ENCODE data around the gene PIP5K1B. TPM values are rescaled to one million over a fixed set of nuclear protein-coding genes. Genes with fewer than 3 reads are reported as not detected.

PIP5K1B gene
- total RNA-seq, 1 experiment from 2014 or later, result not detected

DNA sequence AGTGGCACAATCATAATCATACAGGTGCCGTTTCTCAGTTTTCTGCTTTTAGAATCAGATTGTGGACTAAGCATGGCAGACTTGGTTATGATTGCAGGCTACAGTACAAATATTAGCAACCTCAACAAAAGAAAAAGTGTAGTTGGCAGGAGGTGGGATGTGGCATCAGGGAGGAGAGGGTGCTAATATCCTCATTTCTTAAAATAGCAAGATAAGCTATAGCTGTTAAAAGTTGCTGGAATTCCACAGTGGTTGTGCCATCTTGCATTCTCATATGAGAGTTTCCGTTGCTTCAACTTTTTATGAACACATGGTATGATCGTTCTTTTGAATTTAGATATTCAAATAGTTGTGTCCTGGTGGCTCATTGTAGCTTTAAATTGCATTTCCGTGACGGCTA, 21.4 kb downstream of the PIP5K1B start:
- no peak overlapping the region for H3K9ac ChIP-seq (ENCODE audit: low read length)
- no peak for ATAC-seq
- TF ChIP-seq, protein P1, sequence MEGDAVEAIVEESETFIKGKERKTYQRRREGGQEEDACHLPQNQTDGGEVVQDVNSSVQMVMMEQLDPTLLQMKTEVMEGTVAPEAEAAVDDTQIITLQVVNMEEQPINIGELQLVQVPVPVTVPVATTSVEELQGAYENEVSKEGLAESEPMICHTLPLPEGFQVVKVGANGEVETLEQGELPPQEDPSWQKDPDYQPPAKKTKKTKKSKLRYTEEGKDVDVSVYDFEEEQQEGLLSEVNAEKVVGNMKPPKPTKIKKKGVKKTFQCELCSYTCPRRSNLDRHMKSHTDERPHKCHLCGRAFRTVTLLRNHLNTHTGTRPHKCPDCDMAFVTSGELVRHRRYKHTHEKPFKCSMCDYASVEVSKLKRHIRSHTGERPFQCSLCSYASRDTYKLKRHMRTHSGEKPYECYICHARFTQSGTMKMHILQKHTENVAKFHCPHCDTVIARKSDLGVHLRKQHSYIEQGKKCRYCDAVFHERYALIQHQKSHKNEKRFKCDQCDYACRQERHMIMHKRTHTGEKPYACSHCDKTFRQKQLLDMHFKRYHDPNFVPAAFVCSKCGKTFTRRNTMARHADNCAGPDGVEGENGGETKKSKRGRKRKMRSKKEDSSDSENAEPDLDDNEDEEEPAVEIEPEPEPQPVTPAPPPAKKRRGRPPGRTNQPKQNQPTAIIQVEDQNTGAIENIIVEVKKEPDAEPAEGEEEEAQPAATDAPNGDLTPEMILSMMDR (conservative IDR thresholded peaks at IDR 0.05; ENCODE audit: low read depth, low read length), result no peak
- no peak for TF ChIP-seq EZH2phosphoT487 (IDR thresholded peaks at IDR 0.05; ENCODE audit: borderline replicate concordance, low read length)
- TF ChIP-seq EZH2 (IDR thresholded peaks at IDR 0.05; ENCODE audit: low read length, unreplicated experiment), result no peak
- intact Hi-C loops (cut with micrococcal nuclease), result no loop called here
- no peaks in the 10 kb centered on the region for H3K79me2 ChIP-seq (ENCODE audit: low read length)
- H3F3A ChIP-seq (ENCODE audit: low read length, unreplicated experiment), result no peaks in the 10 kb centered on the region
- DNase-seq, result no peak
- H3K4me1 ChIP-seq (ENCODE audit: insufficient read depth, low read length), result no peaks in the 10 kb centered on the region
- no peak overlapping the region for H3K4me2 ChIP-seq (ENCODE audit: low read length)
- POLR2A ChIA-PET (ENCODE audit: unreplicated experiment), result no interaction called here
- H4K20me1 ChIP-seq (ENCODE audit: low read length), result no peaks in the 10 kb centered on the region
- H3K36me3 ChIP-seq (ENCODE audit: low read depth, low read length), result no peaks in the 10 kb centered on the region
- no peak overlapping the region for H2AFZ ChIP-seq (ENCODE audit: low read length)
- H3K9me3 ChIP-seq (ENCODE audit: low read length), result no peaks in the 10 kb centered on the region
- H3K4me3 ChIP-seq (ENCODE audit: low read length), result no peak overlapping the region
- no peaks in the 10 kb centered on the region for H3K9me2 ChIP-seq (replicated peaks; ENCODE audit: low read length)
- CTCF ChIA-PET, result no interaction called here
- H3K27ac ChIP-seq (ENCODE audit: low read length), result no peak overlapping the region
- BruUV-seq (replicated peaks), result no TSS peak
- peaks cover 38% of the 10 kb centered on the region for H3K27me3 ChIP-seq (ENCODE audit: low read length)

DNA sequence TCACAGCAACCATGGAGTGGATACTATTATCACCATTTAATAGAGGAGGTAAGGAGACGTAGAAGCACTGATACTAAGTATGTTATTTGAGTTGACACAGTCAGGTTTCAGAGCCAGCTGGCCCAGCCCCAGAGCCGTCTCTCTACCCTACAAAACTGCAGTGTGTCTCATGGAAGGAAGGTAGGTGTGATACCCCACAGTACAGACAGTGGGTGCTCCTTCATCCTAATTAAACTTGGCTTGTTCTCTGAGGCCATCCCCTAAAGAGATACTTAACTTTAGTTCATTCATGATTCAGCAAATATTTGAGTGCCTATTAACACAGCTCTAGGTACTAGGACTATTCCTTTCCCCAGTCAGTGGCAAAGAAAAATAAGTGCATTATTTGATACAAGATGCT, 22.6 kb downstream of the PIP5K1B start:
- no TSS peak for BruUV-seq (replicated peaks)
- no peak overlapping the region for H3K4me3 ChIP-seq (ENCODE audit: low read length)
- DNase-seq, result no peak
- H3K27me3 ChIP-seq (ENCODE audit: low read length), result peaks cover 41% of the 10 kb centered on the region
- H3K4me2 ChIP-seq (ENCODE audit: low read length), result no peak overlapping the region
- no peak overlapping the region for H3K27ac ChIP-seq (ENCODE audit: low read length)
- H3K9me2 ChIP-seq (replicated peaks; ENCODE audit: low read length), result no peaks in the 10 kb centered on the region
- no peaks in the 10 kb centered on the region for H3K79me2 ChIP-seq (ENCODE audit: low read length)
- H4K20me1 ChIP-seq (ENCODE audit: low read length), result no peaks in the 10 kb centered on the region
- H3K4me1 ChIP-seq (ENCODE audit: insufficient read depth, low read length), result no peaks in the 10 kb centered on the region
- no peak for ATAC-seq
- intact Hi-C loops (cut with micrococcal nuclease), result no loop called here
- TF ChIP-seq EZH2phosphoT487 (IDR thresholded peaks at IDR 0.05; ENCODE audit: borderline replicate concordance, low read length) (no peak), EZH2 (IDR thresholded peaks at IDR 0.05; ENCODE audit: low read length, unreplicated experiment) (no peak)
- TF ChIP-seq, protein P1 (conservative IDR thresholded peaks at IDR 0.05; ENCODE audit: low read depth, low read length), result no peak
- ChIA-PET CTCF (no interaction called here), POLR2A (ENCODE audit: unreplicated experiment) (no interaction called here)
- no peaks in the 10 kb centered on the region for H3F3A ChIP-seq (ENCODE audit: low read length, unreplicated experiment)
- H3K9me3 ChIP-seq (ENCODE audit: low read length), result no peaks in the 10 kb centered on the region
- no peaks in the 10 kb centered on the region for H3K36me3 ChIP-seq (ENCODE audit: low read depth, low read length)
- H3K9ac ChIP-seq (ENCODE audit: low read length), result no peak overlapping the region
- H2AFZ ChIP-seq (ENCODE audit: low read length), result no peak overlapping the region

DNA sequence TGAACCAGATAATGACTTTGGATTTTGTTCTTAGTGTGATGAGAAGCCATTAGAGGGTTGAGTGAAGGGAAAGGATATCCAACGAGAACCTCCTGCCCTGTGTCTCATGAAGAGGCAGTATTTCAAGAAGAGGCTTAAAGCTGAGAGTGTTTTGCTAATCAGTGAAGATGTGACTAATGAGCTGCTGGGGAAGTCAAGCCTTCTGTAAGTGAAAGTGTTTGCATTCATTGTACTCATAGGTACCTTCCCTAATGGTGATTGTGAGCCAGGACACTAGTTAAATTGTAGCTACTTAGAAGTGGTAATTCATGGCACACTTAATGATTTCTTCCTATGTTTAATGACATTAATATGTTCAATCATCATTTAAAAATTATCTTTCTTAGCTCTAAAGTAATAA, 23.7 kb downstream of the PIP5K1B start:
- no TSS peak for BruUV-seq (replicated peaks)
- POLR2A ChIA-PET (ENCODE audit: unreplicated experiment), result no interaction called here

More for the DNA sequence above, 23.7 kb downstream of the PIP5K1B start:
- Histone ChIP-seq H3K79me2 (ENCODE audit: low read length) (no peaks in the 10 kb centered on the region), H3K9me2 (replicated peaks; ENCODE audit: low read length) (no peaks in the 10 kb centered on the region), H3K36me3 (ENCODE audit: low read depth, low read length) (no peaks in the 10 kb centered on the region), H3K4me3 (ENCODE audit: low read length) (no peak overlapping the region), H3K9ac (ENCODE audit: low read length) (no peak overlapping the region), H3K4me2 (ENCODE audit: low read length) (no peak overlapping the region), H2AFZ (ENCODE audit: low read length) (no peak overlapping the region), H3K9me3 (ENCODE audit: low read length) (no peaks in the 10 kb centered on the region), H3F3A (ENCODE audit: low read length, unreplicated experiment) (no peaks in the 10 kb centered on the region), H3K4me1 (ENCODE audit: insufficient read depth, low read length) (no peaks in the 10 kb centered on the region), H4K20me1 (ENCODE audit: low read length) (no peaks in the 10 kb centered on the region), H3K27ac (ENCODE audit: low read length) (no peak overlapping the region), H3K27me3 (ENCODE audit: low read length) (peaks cover 48% of the 10 kb centered on the region)
- intact Hi-C loops (cut with micrococcal nuclease), result no loop called here
- DNase-seq, result no peak
- no peak for ATAC-seq
- TF ChIP-seq EZH2phosphoT487 (IDR thresholded peaks at IDR 0.05; ENCODE audit: borderline replicate concordance, low read length) (no peak), EZH2 (IDR thresholded peaks at IDR 0.05; ENCODE audit: low read length, unreplicated experiment) (no peak)
- TF ChIP-seq, protein P1 (conservative IDR thresholded peaks at IDR 0.05; ENCODE audit: low read depth, low read length), result no peak
- CTCF ChIA-PET, result no interaction called here

Data from PC-3 (cell line).